Stimulated activated CD8-positive, alpha-beta memory T cell treated with anti-CD3 and anti-CD28 coated beads, Interleukin-2, amount 100 ng/mL, for 48 hours (primary cell): ENCODE measurements around the gene KLK2.

Experiments used
- DNase-seq, 2 donors: peaks; one replicate each; pipeline ENCODE4 v3.0.0-alpha.2; 2020; ENCODE audit warnings: low read depth in 2 of 2

The KLK2 gene

GRCh38 chr19:50850738-50851137 lies 22.5 kb upstream of the KLK2 start:
- no peak for DNase-seq

DNA sequence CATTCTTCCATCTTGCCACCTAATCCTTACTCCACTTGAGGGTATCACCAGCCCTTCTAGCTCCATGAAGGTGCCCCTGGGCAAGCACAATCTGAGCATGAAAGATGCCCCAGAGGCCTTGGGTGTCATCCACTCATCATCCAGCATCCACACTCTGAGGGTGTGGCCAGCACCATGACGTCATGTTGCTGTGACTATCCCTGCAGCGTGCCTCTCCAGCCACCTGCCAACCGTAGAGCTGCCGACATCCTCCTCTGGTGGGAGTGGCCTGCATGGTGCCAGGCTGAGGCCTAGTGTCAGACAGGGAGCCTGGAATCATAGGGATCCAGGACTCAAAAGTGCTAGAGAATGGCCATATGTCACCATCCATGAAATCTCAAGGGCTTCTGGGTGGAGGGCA lies 21.6 kb upstream of the KLK2 start:
- DNase-seq: no peak

DNA sequence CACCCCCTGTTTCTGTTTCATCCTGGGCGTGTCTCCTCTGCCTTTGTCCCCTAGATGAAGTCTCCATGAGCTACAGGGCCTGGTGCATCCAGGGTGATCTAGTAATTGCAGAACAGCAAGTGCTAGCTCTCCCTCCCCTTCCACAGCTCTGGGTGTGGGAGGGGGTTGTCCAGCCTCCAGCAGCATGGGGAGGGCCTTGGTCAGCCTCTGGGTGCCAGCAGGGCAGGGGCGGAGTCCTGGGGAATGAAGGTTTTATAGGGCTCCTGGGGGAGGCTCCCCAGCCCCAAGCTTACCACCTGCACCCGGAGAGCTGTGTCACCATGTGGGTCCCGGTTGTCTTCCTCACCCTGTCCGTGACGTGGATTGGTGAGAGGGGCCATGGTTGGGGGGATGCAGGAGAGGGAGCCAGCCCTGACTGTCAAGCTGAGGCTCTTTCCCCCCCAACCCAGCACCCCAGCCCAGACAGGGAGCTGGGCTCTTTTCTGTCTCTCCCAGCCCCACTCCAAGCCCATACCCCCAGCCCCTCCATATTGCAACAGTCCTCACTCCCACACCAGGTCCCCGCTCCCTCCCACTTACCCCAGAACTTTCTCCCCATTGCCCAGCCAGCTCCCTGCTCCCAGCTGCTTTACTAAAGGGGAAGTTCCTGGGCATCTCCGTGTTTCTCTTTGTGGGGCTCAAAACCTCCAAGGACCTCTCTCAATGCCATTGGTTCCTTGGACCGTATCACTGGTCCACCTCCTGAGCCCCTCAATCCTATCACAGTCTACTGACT lies 18.4 kb upstream of the KLK2 start, which contains the start of gene KLK3:
TSS of gene KLK3 (plus strand) at position 280 of the 775 bp plus-strand sequence. CDS start at position 321, 41 bp downstream.
- DNase-seq: no peak

DNA sequence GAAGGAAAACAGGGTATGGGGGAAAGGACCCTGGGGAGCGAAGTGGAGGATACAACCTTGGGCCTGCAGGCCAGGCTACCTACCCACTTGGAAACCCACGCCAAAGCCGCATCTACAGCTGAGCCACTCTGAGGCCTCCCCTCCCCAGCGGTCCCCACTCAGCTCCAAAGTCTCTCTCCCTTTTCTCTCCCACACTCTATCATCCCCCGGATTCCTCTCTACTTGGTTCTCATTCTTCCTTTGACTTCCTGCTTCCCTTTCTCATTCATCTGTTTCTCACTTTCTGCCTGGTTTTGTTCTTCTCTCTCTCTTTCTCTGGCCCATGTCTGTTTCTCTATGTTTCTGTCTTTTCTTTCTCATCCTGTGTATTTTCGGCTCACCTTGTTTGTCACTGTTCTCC lies 15.9 kb upstream of the KLK2 start:
- no peak for DNase-seq

DNA sequence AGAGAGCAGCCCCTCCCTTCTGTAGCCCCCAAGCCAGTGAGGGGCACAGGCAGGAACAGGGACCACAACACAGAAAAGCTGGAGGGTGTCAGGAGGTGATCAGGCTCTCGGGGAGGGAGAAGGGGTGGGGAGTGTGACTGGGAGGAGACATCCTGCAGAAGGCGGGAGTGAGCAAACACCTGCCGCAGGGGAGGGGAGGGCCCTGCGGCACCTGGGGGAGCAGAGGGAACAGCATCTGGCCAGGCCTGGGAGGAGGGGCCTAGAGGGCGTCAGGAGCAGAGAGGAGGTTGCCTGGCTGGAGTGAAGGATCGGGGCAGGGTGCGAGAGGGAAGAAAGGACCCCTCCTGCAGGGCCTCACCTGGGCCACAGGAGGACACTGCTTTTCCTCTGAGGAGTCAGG lies 14.4 kb upstream of the KLK2 start:
- DNase-seq: no peak

GRCh38 chr19:50859849-50860248 lies 13.4 kb upstream of the KLK2 start:
- DNase-seq: no peak

GRCh38 chr19:50861010-50861409 lies 12.2 kb upstream of the KLK2 start:
- no peak for DNase-seq

- DNase-seq: no peak
Measured at GRCh38 chr19:50861496-50862286, 11.5 kb upstream of the KLK2 start.

DNA sequence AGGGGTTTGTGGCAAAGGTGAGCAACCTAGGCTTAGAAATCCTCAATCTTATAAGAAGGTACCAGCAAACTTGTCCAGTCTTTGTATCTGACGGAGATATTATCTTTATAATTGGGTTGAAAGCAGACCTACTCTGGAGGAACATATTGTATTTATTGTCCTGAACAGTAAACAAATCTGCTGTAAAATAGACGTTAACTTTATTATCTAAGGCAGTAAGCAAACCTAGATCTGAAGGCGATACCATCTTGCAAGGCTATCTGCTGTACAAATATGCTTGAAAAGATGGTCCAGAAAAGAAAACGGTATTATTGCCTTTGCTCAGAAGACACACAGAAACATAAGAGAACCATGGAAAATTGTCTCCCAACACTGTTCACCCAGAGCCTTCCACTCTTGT lies 3.8 kb upstream of the KLK2 start:
- no peak for DNase-seq

GRCh38 chr19:50870417-50871089 lies 2.7 kb upstream of the KLK2 start:
- peak; percentile 11 to 30 for DNase-seq

DNA sequence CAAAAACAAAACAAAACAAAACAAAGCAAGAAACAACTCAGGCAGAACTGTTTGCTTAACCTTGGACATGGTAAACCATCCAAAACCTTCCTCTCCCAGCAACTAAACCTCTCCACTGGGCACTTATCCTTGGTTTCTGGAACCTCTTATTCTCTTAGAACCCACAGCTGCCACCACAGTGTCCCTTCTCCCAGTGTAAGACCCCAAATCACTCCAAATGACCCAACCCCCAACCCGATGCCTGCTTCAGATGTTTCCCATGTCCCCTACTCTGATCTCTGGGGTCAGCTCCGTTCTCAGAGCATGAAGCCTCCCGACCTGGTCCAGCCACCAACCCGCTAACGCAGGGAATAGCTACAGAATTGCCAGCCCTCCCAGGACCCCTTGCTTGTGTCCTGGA lies 972 bp downstream of the KLK2 start:
- DNase-seq: no peak

DNA sequence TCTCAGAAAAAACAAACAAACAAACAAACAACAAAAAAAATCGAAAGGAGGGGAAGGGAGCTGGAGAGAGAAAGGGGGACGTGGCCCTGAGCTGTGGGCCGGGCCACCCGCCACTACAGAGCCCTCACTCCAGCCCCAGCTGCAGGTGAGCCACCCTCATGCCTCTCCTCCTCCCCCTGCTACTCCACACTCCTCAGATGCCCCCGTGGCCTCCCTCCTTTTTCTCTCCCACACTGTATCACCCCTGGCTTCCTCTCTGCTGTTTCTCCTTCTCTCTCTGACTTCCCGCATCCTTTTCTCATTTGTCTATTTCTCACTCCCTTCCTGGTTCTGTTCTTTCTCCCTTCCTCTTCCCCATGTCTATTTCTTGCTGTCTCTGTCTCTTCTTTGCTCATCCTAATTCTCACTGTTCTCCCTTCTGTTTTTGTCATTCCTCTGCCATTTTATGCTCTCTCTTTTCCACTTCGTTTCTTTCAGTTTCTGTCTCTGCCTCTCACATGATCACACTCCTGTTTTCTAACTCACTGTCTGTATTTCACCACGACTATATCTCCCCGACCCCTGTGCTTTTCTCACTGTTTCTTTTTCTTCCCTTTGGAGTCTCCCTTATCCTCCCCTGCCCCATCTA lies 2.7 kb downstream of the KLK2 start:
- no peak for DNase-seq

GRCh38 chr19:50876456-50876855 lies 3.2 kb downstream of the KLK2 start:
- DNase-seq: no peak

- DNase-seq: no peak
Measured at GRCh38 chr19:50877338-50877737, 4.1 kb downstream of the KLK2 start.

GRCh38 chr19:50878851-50879250 lies 5.6 kb downstream of the KLK2 start:
- no peak for DNase-seq

DNA sequence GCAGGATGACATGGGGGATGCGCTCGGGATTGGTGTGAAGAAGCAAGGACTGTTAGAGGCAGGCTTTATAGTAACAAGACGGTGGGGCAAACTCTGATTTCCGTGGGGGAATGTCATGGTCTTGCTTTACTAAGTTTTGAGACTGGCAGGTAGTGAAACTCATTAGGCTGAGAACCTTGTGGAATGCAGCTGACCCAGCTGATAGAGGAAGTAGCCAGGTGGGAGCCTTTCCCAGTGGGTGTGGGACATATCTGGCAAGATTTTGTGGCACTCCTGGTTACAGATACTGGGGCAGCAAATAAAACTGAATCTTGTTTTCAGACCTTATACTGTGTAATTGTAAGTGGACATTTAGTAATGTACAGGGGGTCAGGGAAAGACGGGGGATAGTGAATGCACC lies 7.0 kb downstream of the KLK2 start:
- no peak for DNase-seq

DNA sequence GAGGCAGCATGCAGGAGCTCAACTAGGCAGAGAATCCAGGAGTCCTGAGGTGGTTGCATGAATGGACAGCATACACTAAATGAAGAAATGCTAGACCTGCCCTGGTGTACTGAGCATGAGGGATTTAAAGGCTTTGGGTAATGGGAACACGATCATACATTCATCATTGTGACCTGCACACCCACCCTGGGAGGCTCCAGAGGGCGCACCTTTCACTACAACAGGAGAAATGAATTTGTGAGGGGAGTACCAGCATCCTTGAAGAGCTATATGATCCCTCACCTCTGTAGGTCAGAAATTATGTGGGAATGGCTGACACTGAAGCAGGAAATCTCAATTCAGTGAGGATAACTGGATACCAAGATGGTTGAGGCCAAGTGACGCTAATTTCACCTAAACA lies 8.9 kb downstream of the KLK2 start:
- DNase-seq: no peak

DNA sequence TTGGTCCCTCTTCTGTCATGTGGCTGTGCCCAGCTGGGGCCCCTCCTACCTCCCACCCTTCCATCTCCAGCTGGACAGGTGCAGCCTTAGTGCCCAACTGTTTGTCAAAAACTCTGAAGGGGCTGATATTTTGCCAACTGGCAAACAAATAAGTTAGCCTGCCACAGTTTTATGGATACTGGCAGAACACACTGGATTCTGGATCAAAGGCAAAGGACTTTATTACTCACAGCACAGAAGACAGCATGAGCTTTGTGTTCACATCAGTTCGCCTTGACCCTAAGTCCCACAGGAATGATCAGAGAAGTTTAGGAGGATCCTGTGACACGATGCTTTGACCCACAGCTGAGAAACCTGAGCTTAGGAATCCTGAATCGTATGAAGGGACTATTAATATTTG lies 16.4 kb downstream of the KLK2 start:
- no peak for DNase-seq

GRCh38 chr19:50890422-50891252 lies 17.4 kb downstream of the KLK2 start:
- DNase-seq: no peak

GRCh38 chr19:50891253-50891625 lies 18.0 kb downstream of the KLK2 start:
- DNase-seq: no peak

GRCh38 chr19:50893047-50893736 lies 20.0 kb downstream of the KLK2 start:
- no peak for DNase-seq
